Stimulated activated CD8-positive, alpha-beta memory T cell treated with anti-CD3 and anti-CD28 coated beads, Interleukin-4, amount 100 ng/mL, for 1 hour (primary cell): Measurements from ENCODE around the gene MDH2.
"Not testable (repeated sequence)": the region's sequence is repeated elsewhere in the genome, so short reads cannot be mapped to it uniquely, and the experiment has no call there.

ENCODE experiments used
- DNase-seq, 2 donors: peaks; one replicate each; pipeline ENCODE4 v3.0.0-alpha.2; 2020; ENCODE audit warnings: low read depth in 2 of 2, low spot score in 1 of 2

MDH2 gene

GRCh38 chr7:76047305-76047810, 548 bp upstream of the MDH2 start:
- no peak for DNase-seq

GRCh38 chr7:76048668-76048988, 722 bp downstream of the MDH2 start:
- no peak for DNase-seq

- DNase-seq: no peak
Observed at GRCh38 chr7:76049295-76049694, 1.4 kb downstream of the MDH2 start.

DNA sequence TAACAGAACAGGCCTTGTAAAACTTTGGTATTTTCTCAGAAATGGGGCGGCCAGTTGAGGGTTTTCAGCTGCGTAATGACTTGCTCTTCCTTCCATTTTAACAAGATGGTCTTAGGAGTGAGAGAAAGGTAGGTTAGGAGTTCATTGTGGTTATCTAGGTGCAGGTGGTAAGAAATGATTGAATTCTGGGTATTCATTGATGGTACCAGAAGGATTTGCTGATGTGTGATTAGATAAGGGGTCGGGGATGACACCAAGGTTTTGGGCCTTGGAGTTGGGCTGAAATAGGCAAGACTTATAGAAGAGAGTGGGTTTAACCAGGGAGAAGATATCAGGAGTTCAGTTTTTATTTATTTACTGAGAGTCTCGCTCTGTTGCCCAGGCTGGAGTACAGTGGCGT, 2.6 kb downstream of the MDH2 start:
- DNase-seq: no peak

DNA sequence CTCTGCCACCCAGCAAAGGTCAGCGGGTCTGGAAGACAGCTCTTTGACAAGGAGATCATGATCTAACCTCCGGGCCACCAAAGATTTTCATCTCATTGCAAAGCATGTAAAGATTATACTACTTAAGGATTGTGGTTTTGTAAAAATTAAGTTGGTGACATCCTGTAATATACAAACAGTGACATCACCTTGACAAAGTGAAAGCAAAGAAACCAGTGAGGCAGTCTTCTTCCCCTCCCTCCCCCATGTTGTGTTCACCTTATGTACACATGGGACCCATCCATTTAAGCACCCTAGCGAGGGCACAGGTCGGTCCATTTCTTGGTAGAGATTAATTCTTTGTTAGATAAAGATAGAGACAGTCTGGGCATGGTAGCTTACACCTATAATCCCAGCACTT, 3.9 kb downstream of the MDH2 start:
- DNase-seq: no peak

DNA sequence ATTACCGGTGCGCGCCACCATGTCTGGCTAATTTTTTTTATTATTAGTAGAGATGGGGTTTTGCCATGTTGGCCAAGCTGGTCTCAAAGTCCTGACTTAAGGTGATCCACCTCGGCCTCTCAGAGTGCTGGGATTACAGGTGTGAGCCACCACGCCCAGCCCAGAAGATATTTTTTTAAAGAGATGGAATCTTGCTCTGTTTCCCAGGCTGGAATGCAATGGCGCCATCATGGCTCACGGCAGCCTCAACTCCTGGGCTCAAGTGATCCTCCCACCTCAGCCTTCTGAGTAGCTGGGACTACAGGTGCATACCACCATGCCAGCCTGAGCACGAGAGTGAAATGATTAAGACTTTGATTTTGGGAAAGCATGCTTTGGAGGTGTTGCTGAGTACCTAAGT, 4.8 kb downstream of the MDH2 start:
- not testable (repeated sequence) for DNase-seq

GRCh38 chr7:76053461-76053860, 5.6 kb downstream of the MDH2 start:
- no peak for DNase-seq

- no peak for DNase-seq
Observed at GRCh38 chr7:76054123-76055120, 6.5 kb downstream of the MDH2 start.

- DNase-seq: no peak
Observed at GRCh38 chr7:76056241-76056640, 8.3 kb downstream of the MDH2 start.

DNA sequence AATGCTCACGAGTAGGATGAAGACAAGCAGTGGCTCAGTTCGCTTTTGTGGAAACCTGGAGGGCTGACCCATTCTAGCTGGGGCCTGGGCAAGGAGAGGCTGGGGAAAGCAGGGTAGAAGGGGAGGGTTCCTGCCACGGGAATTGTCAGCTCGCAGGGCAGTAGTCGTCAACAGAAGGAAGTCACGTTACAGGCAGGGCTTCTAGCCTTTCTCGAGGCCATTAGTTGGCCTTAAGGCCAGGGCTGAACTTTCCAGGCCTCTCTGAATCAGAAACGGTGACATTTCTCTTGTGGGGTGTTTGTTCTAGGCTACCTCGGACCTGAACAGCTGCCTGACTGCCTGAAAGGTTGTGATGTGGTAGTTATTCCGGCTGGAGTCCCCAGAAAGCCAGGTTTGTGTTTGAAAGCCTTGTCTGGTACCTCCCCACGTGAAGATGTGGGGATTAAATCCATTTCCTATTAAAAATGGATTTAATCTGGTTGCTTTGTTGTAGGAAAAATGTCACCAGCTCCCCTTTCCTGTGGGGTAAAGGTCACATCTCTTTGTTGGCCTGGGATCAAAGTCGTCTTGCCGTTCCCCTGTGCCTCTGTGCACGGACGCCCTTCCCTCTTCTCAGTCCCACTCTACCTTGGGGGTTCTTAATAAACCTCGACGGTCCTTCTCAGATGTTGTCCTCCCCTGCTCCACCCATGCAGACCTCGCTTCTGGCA, 9.4 kb downstream of the MDH2 start:
- DNase-seq: no peak

DNA sequence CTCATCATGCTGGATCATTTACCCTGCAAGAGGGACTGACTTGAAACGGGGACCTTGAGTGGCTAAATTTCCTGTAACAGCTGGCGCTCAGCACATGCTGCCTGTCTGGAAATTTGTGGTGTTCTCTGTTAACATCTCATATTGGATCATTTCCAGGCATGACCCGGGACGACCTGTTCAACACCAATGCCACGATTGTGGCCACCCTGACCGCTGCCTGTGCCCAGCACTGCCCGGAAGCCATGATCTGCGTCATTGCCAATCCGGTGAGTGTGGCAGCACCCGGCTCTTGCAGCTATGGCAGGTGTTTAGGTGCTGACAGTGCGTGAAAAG, 9.9 kb downstream of the MDH2 start:
- DNase-seq: no peak

DNA sequence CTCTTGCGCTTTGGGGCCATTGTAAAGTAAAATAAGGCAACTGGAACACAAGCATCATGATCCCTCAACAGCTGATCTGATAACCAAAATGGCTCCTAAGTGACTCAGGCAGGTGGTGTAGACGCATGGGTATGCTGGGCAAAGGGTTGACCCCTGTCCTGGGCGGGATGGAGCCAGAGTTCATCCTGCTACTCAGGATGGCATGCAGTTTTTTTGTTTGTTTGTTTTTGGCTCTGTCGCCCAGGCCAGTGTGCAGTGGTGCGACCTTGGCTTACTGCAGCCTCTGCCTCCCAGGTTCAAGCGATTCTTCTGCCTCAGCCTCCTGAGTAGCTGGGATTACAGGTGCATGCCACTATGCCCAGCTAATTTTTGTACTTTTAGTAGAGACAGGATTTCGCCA, 10.8 kb downstream of the MDH2 start:
- DNase-seq: not testable (repeated sequence)

GRCh38 chr7:76060842-76061241, 12.9 kb downstream of the MDH2 start:
- no peak for DNase-seq

GRCh38 chr7:76062254-76062653, 14.3 kb downstream of the MDH2 start:
- no peak for DNase-seq

DNA sequence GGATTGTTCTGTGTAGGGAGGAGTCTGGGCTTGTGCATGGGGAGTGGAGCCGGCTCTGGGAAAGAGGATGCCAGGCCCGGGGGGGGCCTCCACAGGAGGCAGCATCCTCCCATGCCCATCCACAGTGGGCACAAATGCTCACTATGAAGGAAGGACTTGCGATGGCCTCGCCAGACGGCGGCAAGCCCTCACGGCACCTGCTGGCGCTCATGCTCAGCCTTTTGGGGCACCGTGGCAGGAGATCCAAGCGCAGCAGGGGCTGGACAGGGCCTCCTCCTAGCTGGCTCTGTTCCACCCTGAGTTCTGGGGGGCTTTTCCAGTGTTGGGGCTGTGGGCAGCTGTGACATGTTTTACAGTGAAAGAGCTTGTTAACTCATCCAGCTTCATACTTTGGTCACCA, 15.2 kb downstream of the MDH2 start:
- DNase-seq: no peak

- DNase-seq: no peak
Observed at GRCh38 chr7:76063525-76063924, 15.6 kb downstream of the MDH2 start.

DNA sequence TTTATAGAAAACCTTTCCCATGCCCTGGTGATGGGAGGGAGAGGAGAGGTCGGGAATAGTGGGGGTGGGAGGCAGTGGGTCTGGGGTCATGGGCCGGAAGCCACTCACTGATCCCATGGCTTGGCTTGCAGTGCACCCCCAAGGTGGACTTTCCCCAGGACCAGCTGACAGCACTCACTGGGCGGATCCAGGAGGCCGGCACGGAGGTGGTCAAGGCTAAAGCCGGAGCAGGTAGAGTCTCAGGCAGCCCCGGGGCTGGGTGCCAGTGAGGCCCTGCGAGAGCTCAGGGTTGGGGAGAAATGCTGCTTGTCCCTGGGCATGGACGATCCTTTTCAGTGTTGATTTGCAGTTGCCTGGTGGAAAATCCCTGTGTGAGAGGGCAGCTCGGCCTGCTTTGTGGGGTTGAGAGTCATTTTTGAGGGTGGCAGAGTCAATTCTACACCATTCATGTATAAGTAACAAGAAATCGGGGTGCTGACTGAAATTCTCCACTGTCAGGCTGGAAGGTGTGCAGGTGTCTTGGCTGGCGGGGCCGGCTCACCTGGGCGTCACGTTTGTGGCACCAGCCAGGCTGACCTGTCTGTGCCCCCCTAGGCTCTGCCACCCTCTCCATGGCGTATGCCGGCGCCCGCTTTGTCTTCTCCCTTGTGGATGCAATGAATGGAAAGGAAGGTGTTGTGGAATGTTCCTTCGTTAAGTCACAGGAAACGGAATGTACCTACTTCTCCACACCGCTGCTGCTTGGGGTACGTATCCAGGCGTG, 16.5 kb downstream of the MDH2 start:
- no peak for DNase-seq

DNA sequence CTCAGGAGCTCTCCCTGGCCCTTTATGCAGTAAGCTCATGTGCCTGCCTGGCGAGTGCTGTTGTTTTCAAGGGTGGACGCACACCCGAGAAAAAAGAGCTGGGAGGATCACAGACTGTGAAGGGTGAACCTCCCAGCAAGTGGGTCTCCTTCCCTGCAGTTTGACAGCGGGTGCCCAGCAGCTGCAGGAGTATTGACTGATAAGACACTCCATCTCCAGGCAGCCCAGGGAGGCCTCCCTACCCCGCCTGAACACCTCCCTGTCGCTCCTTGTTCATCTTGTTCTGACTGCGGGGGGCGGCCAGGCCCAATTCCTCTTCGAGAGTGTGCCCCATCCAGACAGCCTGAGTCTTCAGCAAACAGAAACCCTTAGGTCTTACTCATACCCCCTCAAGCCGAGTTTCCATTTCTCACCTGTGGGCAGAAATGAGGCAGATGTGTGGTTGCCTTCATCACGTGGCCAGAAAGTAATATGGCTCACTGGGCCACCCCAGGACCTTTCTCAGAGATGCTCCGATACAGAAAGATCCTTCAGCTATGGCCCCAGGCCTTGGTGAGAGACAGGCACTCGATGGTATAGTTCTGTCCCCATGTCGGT, 17.2 kb downstream of the MDH2 start:
- no peak for DNase-seq

- no peak for DNase-seq
Observed at GRCh38 chr7:76066716-76067503, 19.0 kb downstream of the MDH2 start.

- DNase-seq: no peak
Observed at GRCh38 chr7:76069238-76069638, 21.3 kb downstream of the MDH2 start.
